ENCODE results near the gene FKBP15. TPM values are rescaled to one million over a fixed set of nuclear protein-coding genes. Genes with fewer than 3 reads are reported as not detected.
A peak's percentile ranks its signal among the peaks of the same experiment; 100 is the strongest.

The FKBP15 gene
- total RNA-seq, 2 donors from 2014 or later, result 24.7 to 26.0 TPM

GRCh38 chr9:113222482-113222841 is 1.4 kb upstream of the FKBP15 start:
- peaks cover 0 to 12% of the 10 kb centered on the region in 2 donors for H3K36me3 Mint-ChIP-seq (ENCODE audit: insufficient read depth in 2 of 2)
- ATAC-seq (replicated peaks in 1 of 2) (no peak), DNase-seq (no peak)
- no peaks in the 10 kb centered on the region for H3K27me3 Mint-ChIP-seq (ENCODE audit: low read depth)
- H3K4me1 Mint-ChIP-seq (ENCODE audit: low read depth), result peaks cover 46% of the 10 kb centered on the region
- H3K27ac Mint-ChIP-seq, result no peak overlapping the region
- no peaks in the 10 kb centered on the region for H3K9me3 Mint-ChIP-seq
- H3K4me3 Mint-ChIP-seq, result peak overlapping the region; percentile 86 to 97

GRCh38 chr9:113221800-113222481 is 864 bp upstream of the FKBP15 start:
- ATAC-seq (replicated peaks in 1 of 2) (no peak), DNase-seq (no peak)
- Mint-ChIP-seq H3K9me3 (no peaks in the 10 kb centered on the region), H3K4me1 (ENCODE audit: low read depth) (peaks cover 46% of the 10 kb centered on the region), H3K36me3 (ENCODE audit: insufficient read depth in 2 of 2) (peaks cover 0 to 11% of the 10 kb centered on the region in 2 donors), H3K27me3 (ENCODE audit: low read depth) (no peaks in the 10 kb centered on the region), H3K27ac (peak overlapping the region; percentile 69), H3K4me3 (peak overlapping the region; percentile 86 to 97)

- Mint-ChIP-seq H3K4me3 (peak overlapping the region; percentile 86 to 97), H3K27ac (peak overlapping the region; percentile 92), H3K4me1 (ENCODE audit: low read depth) (peaks cover 46% of the 10 kb centered on the region), H3K36me3 (ENCODE audit: insufficient read depth in 2 of 2) (peaks cover 0 to 14% of the 10 kb centered on the region in 2 donors), H3K9me3 (no peaks in the 10 kb centered on the region), H3K27me3 (ENCODE audit: low read depth) (no peaks in the 10 kb centered on the region)
- DNase-seq (peak; percentile 4 to 10), ATAC-seq (replicated peaks in 1 of 2) (peak in 1 of 2 donors; percentile 18)
Measured at GRCh38 chr9:113220467-113221002, 542 bp downstream of the FKBP15 start.

- ATAC-seq (replicated peaks in 1 of 2) (peak; percentile 49 to 63), DNase-seq (peak; percentile 50 to 51)
- Mint-ChIP-seq H3K36me3 (ENCODE audit: insufficient read depth in 2 of 2) (peaks cover 0 to 14% of the 10 kb centered on the region in 2 donors), H3K4me1 (ENCODE audit: low read depth) (peaks cover 50% of the 10 kb centered on the region), H3K27ac (peak overlapping the region; percentile 92), H3K9me3 (no peaks in the 10 kb centered on the region), H3K27me3 (ENCODE audit: low read depth) (no peaks in the 10 kb centered on the region), H3K4me3 (peak overlapping the region; percentile 86 to 97)
Measured at GRCh38 chr9:113219969-113220368, 1.1 kb downstream of the FKBP15 start.

GRCh38 chr9:113219186-113219936 is 1.7 kb downstream of the FKBP15 start:
- peaks cover 53% of the 10 kb centered on the region for H3K4me1 Mint-ChIP-seq (ENCODE audit: low read depth)
- H3K4me3 Mint-ChIP-seq, result peak overlapping the region; percentile 86 to 97
- H3K27me3 Mint-ChIP-seq (ENCODE audit: low read depth), result no peaks in the 10 kb centered on the region
- H3K9me3 Mint-ChIP-seq, result no peaks in the 10 kb centered on the region
- ATAC-seq (replicated peaks in 1 of 2) (no peak), DNase-seq (no peak)
- H3K27ac Mint-ChIP-seq, result peak overlapping the region; percentile 92
- H3K36me3 Mint-ChIP-seq (ENCODE audit: insufficient read depth in 2 of 2), result peaks cover 2 to 14% of the 10 kb centered on the region in 2 donors

- Mint-ChIP-seq H3K36me3 (ENCODE audit: insufficient read depth in 2 of 2) (peaks cover 6 to 23% of the 10 kb centered on the region in 2 donors), H3K27ac (peak overlapping the region; percentile 54)
Measured at GRCh38 chr9:113216406-113216805, 4.7 kb downstream of the FKBP15 start.

GRCh38 chr9:113215132-113215531 is 5.9 kb downstream of the FKBP15 start:
- H3K27ac Mint-ChIP-seq, result peak overlapping the region; percentile 83
- no peaks in the 10 kb centered on the region for H3K27me3 Mint-ChIP-seq (ENCODE audit: low read depth)
- no peaks in the 10 kb centered on the region for H3K9me3 Mint-ChIP-seq
- peak overlapping the region in 1 of 2 donors; percentile 10 for H3K4me3 Mint-ChIP-seq
- ATAC-seq (replicated peaks in 1 of 2) (no peak), DNase-seq (no peak)
- H3K36me3 Mint-ChIP-seq (ENCODE audit: insufficient read depth in 2 of 2), result peaks cover 6 to 15% of the 10 kb centered on the region in 2 donors
- peaks cover 31% of the 10 kb centered on the region for H3K4me1 Mint-ChIP-seq (ENCODE audit: low read depth)

More at GRCh38 chr9:113216406-113216805, 4.7 kb downstream of the FKBP15 start:
- Mint-ChIP-seq H3K4me3 (no peak overlapping the region), H3K27me3 (ENCODE audit: low read depth) (no peaks in the 10 kb centered on the region), H3K9me3 (no peaks in the 10 kb centered on the region), H3K4me1 (ENCODE audit: low read depth) (peaks cover 35% of the 10 kb centered on the region)
- ATAC-seq (replicated peaks in 1 of 2), result no peak
- no peak for DNase-seq

GRCh38 chr9:113210815-113211214 is 10.3 kb downstream of the FKBP15 start:
- DNase-seq, result no peak
- no peaks in the 10 kb centered on the region for H3K27me3 Mint-ChIP-seq (ENCODE audit: low read depth)
- H3K9me3 Mint-ChIP-seq, result no peaks in the 10 kb centered on the region
- H3K4me3 Mint-ChIP-seq, result no peak overlapping the region
- no peak for ATAC-seq (replicated peaks in 1 of 2)
- peaks cover 7 to 15% of the 10 kb centered on the region in 2 donors for H3K36me3 Mint-ChIP-seq (ENCODE audit: insufficient read depth in 2 of 2)
- H3K27ac Mint-ChIP-seq, result no peak overlapping the region
- H3K4me1 Mint-ChIP-seq (ENCODE audit: low read depth), result peaks cover 7% of the 10 kb centered on the region

GRCh38 chr9:113205861-113206260 is 15.2 kb downstream of the FKBP15 start:
- Mint-ChIP-seq H3K36me3 (ENCODE audit: insufficient read depth in 2 of 2) (peaks cover 6 to 20% of the 10 kb centered on the region in 2 donors), H3K9me3 (no peaks in the 10 kb centered on the region)

GRCh38 chr9:113205432-113205831 is 15.6 kb downstream of the FKBP15 start:
- H3K36me3 Mint-ChIP-seq (ENCODE audit: insufficient read depth in 2 of 2), result peaks cover 6 to 20% of the 10 kb centered on the region in 2 donors

More at GRCh38 chr9:113205861-113206260, 15.2 kb downstream of the FKBP15 start:
- H3K27ac Mint-ChIP-seq, result no peak overlapping the region
- no peak for DNase-seq
- ATAC-seq (replicated peaks in 1 of 2), result no peak
- H3K27me3 Mint-ChIP-seq (ENCODE audit: low read depth), result no peaks in the 10 kb centered on the region
- H3K4me3 Mint-ChIP-seq, result no peak overlapping the region
- no peaks in the 10 kb centered on the region for H3K4me1 Mint-ChIP-seq (ENCODE audit: low read depth)

GRCh38 chr9:113199683-113200329 is 21.3 kb downstream of the FKBP15 start:
- ATAC-seq (replicated peaks in 1 of 2), result no peak
- DNase-seq, result no peak
- peak overlapping the region; percentile 13 for H3K27ac Mint-ChIP-seq
- H3K36me3 Mint-ChIP-seq (ENCODE audit: insufficient read depth in 2 of 2), result peaks cover 6 to 20% of the 10 kb centered on the region in 2 donors
- no peaks in the 10 kb centered on the region for H3K9me3 Mint-ChIP-seq
- no peak overlapping the region for H3K4me3 Mint-ChIP-seq
- peaks cover 7% of the 10 kb centered on the region for H3K4me1 Mint-ChIP-seq (ENCODE audit: low read depth)
- no peaks in the 10 kb centered on the region for H3K27me3 Mint-ChIP-seq (ENCODE audit: low read depth)

More at GRCh38 chr9:113205432-113205831, 15.6 kb downstream of the FKBP15 start:
- Mint-ChIP-seq H3K4me1 (ENCODE audit: low read depth) (no peaks in the 10 kb centered on the region), H3K27me3 (ENCODE audit: low read depth) (no peaks in the 10 kb centered on the region), H3K27ac (no peak overlapping the region), H3K4me3 (no peak overlapping the region), H3K9me3 (no peaks in the 10 kb centered on the region)
- ATAC-seq (replicated peaks in 1 of 2), result no peak
- DNase-seq, result no peak

GRCh38 chr9:113192455-113192854 is 28.6 kb downstream of the FKBP15 start:
- peaks cover 4 to 13% of the 10 kb centered on the region in 2 donors for H3K36me3 Mint-ChIP-seq (ENCODE audit: insufficient read depth in 2 of 2)
- H3K4me1 Mint-ChIP-seq (ENCODE audit: low read depth), result no peaks in the 10 kb centered on the region
- H3K27me3 Mint-ChIP-seq (ENCODE audit: low read depth), result no peaks in the 10 kb centered on the region
- no peak for ATAC-seq (replicated peaks in 1 of 2)
- no peak overlapping the region for H3K27ac Mint-ChIP-seq
- no peak for DNase-seq
- H3K9me3 Mint-ChIP-seq, result no peaks in the 10 kb centered on the region
- H3K4me3 Mint-ChIP-seq, result no peak overlapping the region

Measured in activated T-cell treated with anti-CD3 and anti-CD28 coated beads, Interleukin-2, amount 50 U/mL, for 72 hours (primary cell).